ENCODE data around the gene OR1E1. TPM values are rescaled to one million over a fixed set of nuclear protein-coding genes. Genes with fewer than 3 reads are reported as not detected.

OR1E1 gene
- total and polyA plus RNA-seq, 2 of the 4 experiments (the other 2 are of a cell fraction): not detected

GRCh38 chr17:3389791-3390190 is 8.4 kb downstream of the OR1E1 start:
- H3K36me3 ChIP-seq (ENCODE audit: control insufficient read depth, insufficient read depth, low read length): no peaks in the 10 kb centered on the region
- no peak overlapping the region for H3K4ac ChIP-seq (ENCODE audit: low read depth, low read length)
- BruUV-seq (replicated peaks): no TSS peak
- CTCF ChIA-PET: no interaction called here
- POLR2A ChIA-PET (ENCODE audit: unreplicated experiment): no interaction called here
- ATAC-seq (ENCODE audit: low read depth): no peak
- no peaks in the 10 kb centered on the region for H3K4me1 ChIP-seq (ENCODE audit: control insufficient read depth, insufficient read depth, low read length)
- in situ Hi-C loops (cut with MboI; ENCODE audit: low sequenced_read_pairs): no loop called here
- H3K79me1 ChIP-seq (ENCODE audit: low read depth in 1 of 2, low read length in 2 of 2): no peaks in the 10 kb centered on the region
- no peak overlapping the region for H3K27ac ChIP-seq (ENCODE audit: insufficient read depth, low read length)
- H2BK5ac ChIP-seq (ENCODE audit: low read depth, low read length, poor library complexity, severe bottlenecking): no peak overlapping the region
- no peak overlapping the region for H2BK120ac ChIP-seq (ENCODE audit: low read depth, low read length)
- no peak overlapping the region for H3K18ac ChIP-seq (ENCODE audit: low read depth, low read length)
- dilution Hi-C loops (cut with HindIII; ENCODE audit: low sequenced_read_pairs, unreplicated experiment): no loop called here
- no peak overlapping the region for H2AK5ac ChIP-seq (ENCODE audit: low read depth, low read length)
- intact Hi-C loops (cut with micrococcal nuclease): no loop called here
- H3K14ac ChIP-seq (replicated peaks; ENCODE audit: low read depth, low read length): no peak overlapping the region
- H3K56ac ChIP-seq (ENCODE audit: extremely low read depth, insufficient read depth, low read length): no peak overlapping the region
- H4K91ac ChIP-seq (ENCODE audit: insufficient read depth, low read depth, low read length): no peak overlapping the region
- peaks cover 8% of the 10 kb centered on the region for H3K9me3 ChIP-seq (ENCODE audit: control insufficient read depth, insufficient read depth, low read length)
- H3K9me1 ChIP-seq (ENCODE audit: insufficient read depth, low read length): no peaks in the 10 kb centered on the region
- H2AK9ac ChIP-seq (replicated peaks; ENCODE audit: low read depth, low read length, poor library complexity): no peak overlapping the region
- H2AFZ ChIP-seq (replicated peaks; ENCODE audit: low read length, poor library complexity): no peak overlapping the region
- no peak overlapping the region for H3K4me3 ChIP-seq (ENCODE audit: insufficient read depth, low read depth, low read length)
- no peaks in the 10 kb centered on the region for H3K27me3 ChIP-seq (ENCODE audit: control insufficient read depth, insufficient read depth, low read length)
- no peak overlapping the region for H4K5ac ChIP-seq (ENCODE audit: low read depth, low read length)
- no peaks in the 10 kb centered on the region for H4K20me1 ChIP-seq (ENCODE audit: insufficient read depth, low read length)
- no peak overlapping the region for H4K8ac ChIP-seq (ENCODE audit: low read depth in 2 of 2, low read length in 2 of 2)
- H3K4me2 ChIP-seq (ENCODE audit: low read depth, low read length): no peak overlapping the region
- no peak overlapping the region for H3K9ac ChIP-seq (ENCODE audit: low read depth, low read length)
- H3K23ac ChIP-seq (ENCODE audit: low read depth, low read length): no peak overlapping the region
- DNase-seq: no peak
- 0% methylated on average over 1 of the region's 4 CpGs; no CpG with 5 or more reads in 1 of the 2 experiments for WGBS, 2 experiments (ENCODE audit: extremely low coverage in 2 of 2, insufficient read length in 1 of 2)
- TF ChIP-seq RCOR1 (IDR thresholded peaks at IDR 0.05; ENCODE audit: insufficient replicate concordance, low read length): no peak
- TF ChIP-seq NFE2L2 (IDR thresholded peaks at IDR 0.05; ENCODE audit: low read depth, low read length): no peak
- TF ChIP-seq RFX5 (IDR thresholded peaks at IDR 0.05; ENCODE audit: low read depth, low read length): no peak
- TF ChIP-seq ELK1 (IDR thresholded peaks at IDR 0.05; ENCODE audit: borderline replicate concordance, low read depth, low read length): no peak
- TF ChIP-seq CEBPB (IDR thresholded peaks at IDR 0.05; ENCODE audit: low read depth, low read length): no peak
- TF ChIP-seq SMC3 (IDR thresholded peaks at IDR 0.05; ENCODE audit: low read depth, low read length): no peak
- no peak for TF ChIP-seq FOS (IDR thresholded peaks at IDR 0.05; ENCODE audit: low read depth, low read length)
- TF ChIP-seq CTCF (conservative IDR thresholded peaks at IDR 0.05; ENCODE audit: low read depth, low read length): no peak
- no peak overlapping the region for H2BK20ac ChIP-seq (ENCODE audit: low read depth, low read length)
- no peak overlapping the region for H2BK15ac ChIP-seq (ENCODE audit: low read depth, low read length)
